ENCODE data around the gene CAMK1D. TPM values are rescaled to one million over a fixed set of nuclear protein-coding genes. Genes with fewer than 3 reads are reported as not detected.
"Not testable (repeated sequence)": the region's sequence is repeated elsewhere in the genome, so short reads cannot be mapped to it uniquely, and the experiment has no call there.

The CAMK1D gene
- total RNA-seq, 2 donors from 2014 or later, result 4.8 to 14.5 TPM

GRCh38 chr10:12848439-12849173 is 499.3 kb downstream of the CAMK1D start:
- 77% methylated on average over 11 of the region's 11 CpGs for WGBS
- Histone ChIP-seq H3K4me3 (no peak overlapping the region), H3K36me3 (no peaks in the 10 kb centered on the region), H3K27me3 (replicated peaks; ENCODE audit: insufficient read depth) (no peaks in the 10 kb centered on the region), H3K9me3 (no peaks in the 10 kb centered on the region), H3K27ac (peak overlapping the region; percentile 47 to 55), H3K4me1 (replicated peaks) (no peaks in the 10 kb centered on the region)
- no peak for TF ChIP-seq POLR2AphosphoS5 (IDR thresholded peaks at IDR 0.05)
- TF ChIP-seq CTCF (IDR thresholded peaks at IDR 0.05), result no peak
- no peak for TF ChIP-seq POLR2A (IDR thresholded peaks at IDR 0.05)
- no peak for DNase-seq (ENCODE audit: low spot score)
- intact Hi-C loops (cut with DNase I), result no loop called here

GRCh38 chr10:12849319-12850181 is 500.2 kb downstream of the CAMK1D start:
- H3K9me3 ChIP-seq, result no peaks in the 10 kb centered on the region
- H3K36me3 ChIP-seq, result no peaks in the 10 kb centered on the region
- no peak overlapping the region for H3K4me3 ChIP-seq
- peak overlapping the region; percentile 47 to 55 for H3K27ac ChIP-seq
- no peaks in the 10 kb centered on the region for H3K27me3 ChIP-seq (replicated peaks; ENCODE audit: insufficient read depth)
- H3K4me1 ChIP-seq (replicated peaks), result no peaks in the 10 kb centered on the region
- TF ChIP-seq POLR2AphosphoS5 (IDR thresholded peaks at IDR 0.05), result peak; percentile 71
- TF ChIP-seq POLR2A (IDR thresholded peaks at IDR 0.05), result no peak
- 7% methylated on average over 20 of the region's 20 CpGs for WGBS
- DNase-seq (ENCODE audit: low spot score), result peak; percentile 85
- intact Hi-C loops (cut with DNase I), result no loop called here

GRCh38 chr10:12852687-12853086 is 503.3 kb downstream of the CAMK1D start:
- DNase-seq (ENCODE audit: low spot score), result no peak
- Histone ChIP-seq H3K4me3 (no peak overlapping the region), H3K36me3 (no peaks in the 10 kb centered on the region), H3K27me3 (replicated peaks; ENCODE audit: insufficient read depth) (no peaks in the 10 kb centered on the region), H3K4me1 (replicated peaks) (no peaks in the 10 kb centered on the region), H3K27ac (no peak overlapping the region), H3K9me3 (no peaks in the 10 kb centered on the region)
- TF ChIP-seq POLR2A (IDR thresholded peaks at IDR 0.05) (no peak), POLR2AphosphoS5 (IDR thresholded peaks at IDR 0.05) (no peak)
- 96% methylated on average over 2 of the region's 2 CpGs for WGBS
- intact Hi-C loops (cut with DNase I), result no loop called here

GRCh38 chr10:12854988-12855387 is 505.6 kb downstream of the CAMK1D start:
- 68% methylated on average over 2 of the region's 2 CpGs for WGBS
- no peaks in the 10 kb centered on the region for H3K27me3 ChIP-seq (replicated peaks; ENCODE audit: insufficient read depth)
- TF ChIP-seq POLR2A (IDR thresholded peaks at IDR 0.05) (no peak), CTCF (IDR thresholded peaks at IDR 0.05) (no peak), POLR2AphosphoS5 (IDR thresholded peaks at IDR 0.05) (no peak)

GRCh38 chr10:12862459-12862858 is 513.1 kb downstream of the CAMK1D start:
- DNase-seq (ENCODE audit: low spot score), result no peak
- 91% methylated on average over 3 of the region's 3 CpGs for WGBS
- Histone ChIP-seq H3K27ac (no peak overlapping the region), H3K4me1 (replicated peaks) (no peaks in the 10 kb centered on the region), H3K27me3 (replicated peaks; ENCODE audit: insufficient read depth) (no peaks in the 10 kb centered on the region), H3K4me3 (no peak overlapping the region), H3K9me3 (no peaks in the 10 kb centered on the region), H3K36me3 (no peaks in the 10 kb centered on the region)
- no peak for TF ChIP-seq POLR2AphosphoS5 (IDR thresholded peaks at IDR 0.05)
- TF ChIP-seq CTCF (IDR thresholded peaks at IDR 0.05), result no peak
- TF ChIP-seq POLR2A (IDR thresholded peaks at IDR 0.05), result no peak
- intact Hi-C loops (cut with DNase I), result no loop called here

More at GRCh38 chr10:12854988-12855387, 505.6 kb downstream of the CAMK1D start:
- intact Hi-C loops (cut with DNase I), result no loop called here
- Histone ChIP-seq H3K27ac (no peak overlapping the region), H3K4me1 (replicated peaks) (no peaks in the 10 kb centered on the region), H3K4me3 (no peak overlapping the region), H3K36me3 (no peaks in the 10 kb centered on the region), H3K9me3 (no peaks in the 10 kb centered on the region)
- DNase-seq (ENCODE audit: low spot score), result no peak

GRCh38 chr10:12865515-12865914 is 516.2 kb downstream of the CAMK1D start:
- intact Hi-C loops (cut with DNase I); H3K9me3 ChIP-seq; H3K4me1 ChIP-seq (replicated peaks); H3K36me3 ChIP-seq; H3K4me3 ChIP-seq; H3K27ac ChIP-seq; DNase-seq (ENCODE audit: low spot score); H3K27me3 ChIP-seq (replicated peaks; ENCODE audit: insufficient read depth): not testable (repeated sequence)
- WGBS, result 92% methylated on average over 6 of the region's 6 CpGs
